ENCODE measurements around the gene DDX17.

The DDX17 gene

DNA sequence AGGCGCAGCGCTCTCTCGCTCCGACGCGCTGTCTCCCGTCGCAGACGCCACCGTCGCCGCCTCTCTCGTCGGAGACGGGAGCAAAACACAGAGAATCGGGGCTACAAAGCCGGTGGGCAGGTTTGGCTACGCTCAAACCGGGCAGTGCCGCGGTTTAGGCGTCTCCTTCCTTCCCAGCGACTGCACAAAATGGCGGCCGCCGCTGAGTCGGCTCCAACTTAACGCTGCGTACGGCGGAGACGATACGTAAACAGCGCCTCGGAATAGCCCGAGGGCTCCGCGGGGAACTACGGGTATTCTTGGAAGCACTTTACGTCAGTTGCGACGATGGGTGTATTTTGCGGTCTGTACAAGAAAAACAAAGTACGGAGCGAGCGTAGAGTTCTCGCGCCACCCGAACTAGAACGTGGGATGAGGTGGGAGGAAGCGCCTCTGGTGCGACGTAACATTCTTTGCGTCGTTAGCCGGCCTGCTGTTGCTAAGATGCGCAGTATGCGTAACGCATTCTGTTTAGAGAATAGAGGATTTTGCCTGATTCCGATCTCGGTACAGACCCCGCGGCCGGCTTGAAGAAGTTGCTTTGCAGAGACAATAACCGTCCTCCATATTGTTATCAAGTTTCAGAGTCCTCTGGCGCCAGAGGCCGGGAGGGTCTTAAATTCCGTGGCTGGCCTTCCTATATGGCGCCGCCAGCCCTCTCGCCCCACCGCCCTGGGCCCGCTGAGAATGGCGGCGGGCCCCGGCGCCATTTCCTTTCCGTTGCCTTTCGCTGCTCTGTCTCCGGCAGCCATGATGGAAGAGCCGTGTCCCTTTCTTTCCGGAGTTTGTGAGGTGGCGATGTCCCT is at the start of gene DDX17:
TSS of gene DDX17 (minus strand) at position 194 of the 845 bp plus-strand sequence.
- peak; percentile 80 to 95 (median 88) for DNase-seq

GRCh38 chr22:38554281-38554680 is 48.2 kb upstream of the DDX17 start:
- DNase-seq = no peak

GRCh38 chr22:38549101-38549894 is 43.2 kb upstream of the DDX17 start:
- no peak for DNase-seq

- no peak for DNase-seq
Measured at GRCh38 chr22:38540701-38541100, 34.6 kb upstream of the DDX17 start.

- DNase-seq = no peak
Measured at GRCh38 chr22:38531251-38531938, 25.3 kb upstream of the DDX17 start.

DNA sequence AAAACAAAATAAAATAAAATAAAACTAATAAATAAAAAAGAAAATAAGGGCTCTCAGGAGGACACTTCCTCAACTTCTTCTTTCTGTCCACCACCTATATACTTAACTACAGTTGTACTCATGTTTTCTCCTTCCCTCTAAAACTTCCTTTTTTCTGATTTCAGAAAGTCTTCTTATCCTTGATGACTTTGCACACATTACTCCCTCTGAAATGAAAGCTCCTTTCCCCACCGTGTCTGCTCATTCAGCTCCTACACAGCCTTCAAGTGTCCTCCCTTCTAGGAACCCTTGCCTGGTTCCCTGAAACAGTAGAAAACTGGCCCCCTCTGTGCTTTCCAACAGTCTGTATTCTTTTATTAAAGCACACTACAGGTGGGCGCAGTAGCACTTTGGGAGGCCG is 18.3 kb upstream of the DDX17 start:
- DNase-seq = no peak

GRCh38 chr22:38523479-38523878 is 17.4 kb upstream of the DDX17 start:
- DNase-seq = no peak

GRCh38 chr22:38523029-38523428 is 16.9 kb upstream of the DDX17 start:
- no peak for DNase-seq

DNA sequence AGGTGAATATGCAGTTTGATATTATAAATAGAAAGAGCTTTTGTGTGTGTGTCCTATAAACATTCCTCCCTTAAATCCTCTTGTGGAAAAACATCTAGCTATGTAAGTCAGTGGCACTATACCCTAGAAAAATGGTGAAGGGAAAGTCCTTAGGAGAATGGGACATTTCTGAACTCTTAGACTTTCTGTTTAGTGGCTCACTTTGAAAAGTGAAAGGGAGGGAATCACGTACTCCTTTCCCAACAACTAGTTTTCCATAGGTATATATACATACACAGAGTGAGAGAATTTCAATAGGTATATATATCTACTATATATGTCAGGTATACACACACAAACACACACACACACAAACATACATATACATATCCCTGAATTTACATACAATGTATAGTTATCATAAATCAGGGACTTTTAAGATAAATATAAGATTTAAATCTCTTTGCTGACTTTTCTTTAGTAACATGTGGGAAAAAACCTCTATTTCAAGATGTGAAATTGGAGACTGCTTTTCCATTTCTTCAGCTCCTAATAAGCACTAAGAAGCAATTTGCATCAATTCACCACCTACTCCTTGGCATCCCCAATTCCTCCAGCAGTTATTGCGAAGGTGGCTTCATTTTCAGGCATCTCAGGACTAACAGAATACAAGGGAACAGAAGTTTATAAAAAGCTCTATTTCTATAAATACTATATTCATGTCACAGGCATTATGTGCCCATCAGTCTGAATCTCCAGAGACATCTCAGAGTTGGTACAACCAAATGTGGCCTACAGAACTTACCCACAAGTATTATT is 13.5 kb upstream of the DDX17 start:
- no peak for DNase-seq

DNA sequence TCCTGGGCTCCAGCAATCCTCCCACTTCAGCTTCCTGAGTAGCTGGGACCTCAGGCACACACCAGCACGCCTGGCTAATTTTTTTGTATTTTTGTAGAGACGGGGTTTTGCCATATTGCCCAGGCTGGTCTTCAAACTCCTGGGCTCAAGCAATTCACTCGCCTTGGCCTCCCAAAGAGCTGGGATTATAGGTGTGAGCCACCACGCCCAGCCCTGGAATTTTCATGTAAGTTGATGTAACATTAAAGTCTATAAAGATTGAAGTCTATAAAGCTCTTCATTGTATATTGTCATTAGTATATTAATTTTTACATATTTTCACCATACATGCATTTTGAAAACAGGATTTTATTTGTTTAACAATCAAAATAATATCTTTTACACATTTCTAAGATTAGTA is 12.5 kb upstream of the DDX17 start:
- no peak for DNase-seq

GRCh38 chr22:38513063-38513462 is 7.0 kb upstream of the DDX17 start:
- DNase-seq = peak in 2 of 4 experiments; percentile 14 to 19

DNA sequence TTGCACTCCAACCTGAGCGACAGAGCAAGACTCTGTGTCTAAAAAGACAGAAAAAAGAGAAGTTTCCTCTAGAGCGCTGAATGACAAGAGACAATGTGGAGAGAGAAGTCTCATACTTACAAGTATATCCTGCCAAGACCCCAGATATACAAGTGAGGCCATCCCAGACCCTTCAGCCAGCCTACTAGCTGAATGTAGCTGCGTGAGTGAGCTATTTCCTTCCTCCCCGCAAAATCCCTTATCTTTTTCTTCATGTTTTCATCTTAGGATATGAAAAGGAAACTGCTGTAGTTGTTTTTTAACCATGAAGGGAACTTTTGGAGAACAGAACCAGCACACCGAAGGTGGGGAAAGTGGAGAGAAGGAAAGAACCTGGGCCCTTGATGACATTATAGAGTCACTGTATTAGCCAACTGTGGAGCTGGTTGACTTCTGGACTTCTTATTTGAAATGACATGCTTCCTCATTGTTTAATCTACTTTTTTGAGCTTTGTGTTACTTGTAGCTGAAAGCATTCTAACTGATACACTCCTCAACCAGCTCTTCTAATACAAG is 4.4 kb upstream of the DDX17 start:
- no peak for DNase-seq

GRCh38 chr22:38505541-38506117 is 482 bp downstream of the DDX17 start:
- peak; percentile 39 to 60 (median 51) for DNase-seq

DNA sequence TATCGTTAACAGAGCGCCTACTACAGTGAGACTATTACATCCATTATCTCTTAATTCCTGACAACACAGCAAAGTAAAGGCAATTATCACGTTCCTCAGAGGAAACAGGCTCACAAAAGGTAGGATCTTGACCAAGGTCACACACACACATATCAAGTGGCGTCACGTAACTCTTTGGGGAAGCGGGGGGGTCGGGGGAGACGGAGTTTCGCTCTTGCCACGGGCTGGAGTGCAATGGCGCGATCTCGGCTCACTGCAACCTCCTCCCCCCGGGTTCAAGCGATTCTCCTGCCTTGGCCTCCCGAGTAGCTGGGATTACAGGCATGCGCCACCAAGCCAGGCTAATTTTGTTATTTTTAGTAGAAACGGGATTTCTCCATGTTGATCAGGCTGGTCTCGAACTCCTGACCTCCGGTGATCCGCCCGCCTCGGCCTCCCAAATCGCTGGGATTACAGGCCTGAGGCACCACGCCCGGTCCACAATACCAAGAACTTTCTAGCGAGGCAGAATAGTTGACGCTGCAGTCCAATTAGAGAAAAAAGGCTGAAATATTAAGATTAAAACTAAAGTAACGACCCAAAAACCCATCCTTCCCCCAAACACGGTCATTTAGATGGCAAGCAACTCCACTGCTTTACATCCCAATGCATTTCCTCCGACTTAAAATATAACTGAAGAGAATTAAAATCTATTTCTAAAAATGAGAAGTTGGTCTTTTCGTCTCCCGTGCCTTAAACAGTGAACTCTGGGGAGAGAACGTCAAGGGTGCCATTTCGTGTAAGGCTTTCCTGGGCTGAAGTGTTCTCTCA is 1.2 kb downstream of the DDX17 start:
- DNase-seq = peak; percentile 4 to 34 (median 20)

DNA sequence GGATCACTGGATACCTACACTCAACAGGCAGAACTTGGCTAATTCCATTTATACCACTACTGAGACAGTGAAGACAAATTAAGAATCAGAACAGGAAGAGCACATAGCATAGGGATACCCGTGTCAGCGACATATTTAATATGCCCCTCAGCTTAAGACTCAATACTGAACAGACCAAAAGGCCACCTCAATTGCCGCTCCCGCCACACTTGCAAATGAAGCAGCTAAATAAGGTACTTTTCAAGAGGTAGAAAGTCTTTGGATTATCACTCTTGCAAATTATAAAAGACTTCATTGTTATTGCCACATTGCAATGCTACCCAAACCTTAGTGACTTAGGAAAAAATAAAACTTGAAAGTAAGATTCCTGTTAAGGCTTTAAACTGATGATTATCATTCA is 3.1 kb downstream of the DDX17 start:
- DNase-seq = no peak

DNA sequence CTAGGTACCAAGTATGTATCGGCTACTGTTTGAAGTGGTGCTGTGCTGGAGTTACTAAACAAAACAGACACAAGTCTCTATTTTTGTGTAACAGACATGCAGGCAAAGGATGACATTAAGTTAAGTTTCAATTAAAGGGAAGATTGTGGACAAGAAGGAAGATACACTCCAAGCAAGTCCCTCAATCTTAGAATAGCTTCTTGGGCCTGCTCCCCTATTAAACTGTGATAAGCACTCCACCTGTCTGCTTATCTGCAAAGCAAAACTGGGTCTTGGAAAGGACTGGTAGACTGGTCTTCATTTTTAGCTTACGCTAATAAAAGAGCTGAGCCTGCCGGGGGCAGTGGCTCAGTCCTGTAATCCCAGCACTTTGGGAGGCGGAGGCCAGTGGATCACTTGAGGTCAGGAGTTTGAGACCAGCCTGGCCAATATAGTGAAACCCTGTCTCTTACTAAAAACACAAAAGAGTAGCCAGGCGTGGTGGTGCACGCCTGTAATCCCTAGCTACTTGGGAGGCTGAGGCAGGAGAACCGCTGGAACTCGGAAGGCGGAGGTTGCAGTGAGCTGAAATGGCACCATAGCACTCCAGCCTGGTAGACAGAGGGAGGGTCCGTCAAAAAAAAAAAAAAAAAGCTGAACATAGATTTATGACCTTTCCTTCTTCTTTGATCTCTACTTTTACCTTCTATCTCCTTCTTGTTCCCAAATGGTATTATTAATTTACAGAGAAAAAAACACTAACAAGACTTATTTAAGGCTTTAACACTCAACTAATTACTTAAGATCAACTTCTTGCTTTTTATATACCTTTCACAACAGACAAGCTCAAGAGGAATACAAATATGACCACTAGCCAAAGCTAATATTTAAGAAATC is 4.1 kb downstream of the DDX17 start:
- DNase-seq = no peak

GRCh38 chr22:38497869-38498268 is 8.2 kb downstream of the DDX17 start:
- DNase-seq = no peak

GRCh38 chr22:38494939-38495338 is 11.2 kb downstream of the DDX17 start:
- DNase-seq = no peak

GRCh38 chr22:38494498-38494897 is 11.6 kb downstream of the DDX17 start:
- DNase-seq = no peak
